Lower leg skin (tissue), 3 donors: ENCODE data around the gene YWHAG.

Experiments
- CTCF ChIP-seq, 3 donors: fragments of 450-650 bp; IDR thresholded peaks; one replicate each; pipeline ENCODE4 v1.5.1; 2016; ENCODE audit warnings: antibody characterized with exemption in 3 of 3, mild to moderate bottlenecking in 3 of 3, moderate library complexity in 2 of 3
- POLR2A ChIP-seq, 2 donors: fragments of 450-650 bp; IDR thresholded peaks; one replicate each; pipeline ENCODE4 v1.6.1; 2016 to 2017; ENCODE audit warnings: antibody characterized with exemption in 2 of 2, mild to moderate bottlenecking in 1 of 2, moderate library complexity in 1 of 2

GRCh38 chr7:76381814-76382213 is 23.0 kb upstream of the YWHAG start:
- TF ChIP-seq CTCF (IDR thresholded peaks at IDR 0.05) (no peak), POLR2A (IDR thresholded peaks at IDR 0.05) (no peak)
